ENCODE data around the gene RAB3GAP2.
"Not testable (repeated sequence)": the region's sequence is repeated elsewhere in the genome, so short reads cannot be mapped to it uniquely, and the experiment has no call there.

RAB3GAP2 gene

DNA sequence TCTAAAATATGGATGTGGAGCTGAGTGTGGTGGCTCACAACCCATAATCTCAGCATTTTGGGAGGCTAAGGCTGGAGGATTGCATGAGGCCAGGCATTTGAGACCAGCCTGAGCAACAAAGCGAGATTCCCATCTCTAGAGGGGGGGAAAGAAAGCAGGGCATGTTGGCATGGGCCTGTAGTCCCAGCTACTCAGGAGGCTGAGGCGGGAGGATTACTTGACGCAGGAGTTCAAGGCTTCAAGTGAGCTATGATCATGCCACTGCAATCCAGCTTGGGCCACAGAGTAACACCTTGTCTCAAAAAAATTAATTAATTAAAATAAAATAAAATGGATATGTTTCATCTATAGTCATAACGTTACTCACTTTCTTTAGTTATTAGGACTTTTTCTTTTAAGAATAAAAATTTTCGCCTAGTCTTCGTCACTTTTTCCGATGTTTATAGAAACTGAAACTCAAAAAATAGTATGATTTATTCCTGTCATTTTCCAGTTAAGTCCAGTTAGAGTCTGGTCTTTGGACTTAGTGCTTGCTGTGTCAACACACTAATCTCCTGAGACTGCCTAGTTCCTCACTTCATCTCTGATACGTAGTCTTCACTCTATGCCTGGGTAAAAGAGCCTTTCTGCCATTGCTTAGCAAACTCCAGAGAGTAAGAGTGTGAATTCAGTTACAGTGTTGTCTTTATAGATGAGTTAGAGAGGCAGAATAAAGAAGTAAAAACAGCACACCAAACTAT is 150.3 kb downstream of the RAB3GAP2 start:
- TF ChIP-seq CTCF (IDR thresholded peaks at IDR 0.05; ENCODE audit: insufficient read depth, low read depth, low read length, missing control alignments), result no peak
- H3K4me3 ChIP-seq (ENCODE audit: low read depth, low read length), result no peak overlapping the region
- DNase-seq (ENCODE audit: low read depth), result no peak

DNA sequence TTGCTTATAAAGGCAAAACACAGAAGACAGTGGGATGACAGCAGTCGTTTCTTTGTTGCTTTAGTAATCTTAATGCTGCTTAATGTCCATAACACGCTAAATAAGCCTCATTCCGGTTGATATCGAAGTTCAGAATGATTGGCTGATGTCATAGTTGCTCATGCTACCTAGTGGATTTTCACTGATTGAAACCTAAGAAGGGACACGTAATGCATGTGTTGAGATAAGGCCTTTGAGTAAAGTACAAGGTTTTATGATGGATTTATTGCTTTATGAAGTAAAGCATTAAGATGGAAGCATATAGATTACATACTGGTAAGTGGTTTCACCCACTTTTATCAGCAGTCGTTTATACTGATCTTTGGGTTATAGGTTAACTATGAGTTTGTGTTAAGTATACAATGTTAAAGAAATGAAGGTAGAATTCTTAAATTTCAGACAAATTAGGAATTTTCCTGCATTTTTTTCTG is 153.2 kb downstream of the RAB3GAP2 start:
- no peak for DNase-seq (ENCODE audit: low read depth)
- H3K4me3 ChIP-seq (ENCODE audit: low read depth, low read length), result no peak overlapping the region
- no peak for TF ChIP-seq CTCF (IDR thresholded peaks at IDR 0.05; ENCODE audit: insufficient read depth, low read depth, low read length, missing control alignments)

- H3K4me3 ChIP-seq (ENCODE audit: low read depth, low read length), result no peak overlapping the region
- peak; percentile 59 for TF ChIP-seq CTCF (IDR thresholded peaks at IDR 0.05; ENCODE audit: insufficient read depth, low read depth, low read length, missing control alignments)
- DNase-seq (ENCODE audit: low read depth), result peak; percentile 61
Measured at GRCh38 chr1:220113136-220113695, 159.0 kb downstream of the RAB3GAP2 start.

GRCh38 chr1:220112600-220112999 is 159.7 kb downstream of the RAB3GAP2 start:
- not testable (repeated sequence) for H3K4me3 ChIP-seq (ENCODE audit: low read depth, low read length); DNase-seq (ENCODE audit: low read depth)

GRCh38 chr1:220110473-220110872 is 161.8 kb downstream of the RAB3GAP2 start:
- H3K4me3 ChIP-seq (ENCODE audit: low read depth, low read length); DNase-seq (ENCODE audit: low read depth): not testable (repeated sequence)

DNA sequence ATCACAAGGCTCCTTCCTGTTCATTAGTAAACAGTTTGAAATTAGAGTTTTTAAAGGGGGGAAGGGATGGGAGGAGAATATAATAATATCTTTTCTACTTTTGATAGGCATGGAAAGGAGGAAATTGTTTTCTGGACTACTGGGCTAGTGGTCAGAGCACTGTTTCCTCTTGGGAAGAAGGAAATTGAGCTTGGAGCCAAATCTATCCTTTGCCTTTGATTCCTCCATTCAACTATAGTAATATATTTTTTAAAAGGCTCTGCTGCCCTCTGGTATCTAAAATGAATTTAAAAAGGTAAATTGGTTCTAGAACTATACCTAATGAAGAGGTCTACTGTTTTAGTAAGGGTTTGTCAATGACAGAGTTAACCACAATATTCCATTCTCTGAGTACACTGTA is 172.4 kb downstream of the RAB3GAP2 start:
- DNase-seq (ENCODE audit: low read depth), result no peak
- no peak overlapping the region for H3K4me3 ChIP-seq (ENCODE audit: low read depth, low read length)
- TF ChIP-seq CTCF (IDR thresholded peaks at IDR 0.05; ENCODE audit: insufficient read depth, low read depth, low read length, missing control alignments), result no peak

Measured in GM12865 (cell line).